Common myeloid progenitor, CD34-positive (primary cell): ENCODE measurements around the gene CORO7.

Source experiments
- CTCF ChIA-PET: fragments of 350-600 bp; sonication (Branson Sonifier 250); formaldehyde crosslinking; loops from one replicate; lab custom pipeline; 2021; ENCODE audit warnings: antibody characterized with exemption; lab: Charles Lee
- POLR2A ChIA-PET: fragments of 350-600 bp; sonication (Branson Sonifier 250); formaldehyde crosslinking; loops from one replicate; lab custom pipeline; 2021; ENCODE audit warnings: antibody characterized with exemption; lab: Charles Lee
- DNase-seq, 3 donors: peaks; one replicate each; pipeline versions ENCODE4 v3.0.0 to v3.0.0-alpha.2; 2013
- H3K27ac ChIP-seq, 2 experiments: 1 replicate in 1 of 2; 2 replicates in 1 of 2; pipeline ENCODE4 v1.7.0; 2013; ENCODE audit warnings: inconsistent platforms in 2 of 2, low read length in 2 of 2, mild to moderate bottlenecking in 2 of 2, low read depth in 1 of 2, moderate library complexity in 1 of 2; ENCODE audit not compliant: severe bottlenecking in 2 of 2, insufficient read depth in 1 of 2, poor library complexity in 1 of 2
- H3K27me3 ChIP-seq, 5 experiments: replicated peaks in 2 of 5; 1 replicate in 3 of 5; 2 replicates in 2 of 5; pipeline versions ENCODE4 v1.6.1 to v1.7.0; 2013; ENCODE audit warnings: low read length in 4 of 5, mild to moderate bottlenecking in 2 of 5, moderate library complexity in 2 of 5, inconsistent platforms in 1 of 5; ENCODE audit not compliant: insufficient read depth in 5 of 5, control insufficient read depth in 4 of 5
- H3K36me3 ChIP-seq, 4 experiments: 1 replicate in 2 of 4; 2 replicates in 2 of 4; pipeline versions ENCODE4 v1.6.1 to v1.7.0; 2013; ENCODE audit warnings: low read length in 3 of 4, control low read depth in 1 of 4, mild to moderate bottlenecking in 1 of 4; ENCODE audit not compliant: control insufficient read depth in 4 of 4, insufficient read depth in 4 of 4
- H3K4me1 ChIP-seq, 4 experiments: 1 replicate in 3 of 4; 2 replicates in 1 of 4; pipeline versions ENCODE4 v1.6.1 to v1.7.1; 2013; ENCODE audit warnings: low read length in 3 of 4, mild to moderate bottlenecking in 3 of 4, control low read depth in 1 of 4, inconsistent platforms in 1 of 4, moderate library complexity in 1 of 4; ENCODE audit not compliant: control insufficient read depth in 4 of 4, insufficient read depth in 4 of 4; ENCODE audit errors: control extremely low read depth in 1 of 4
- H3K4me3 ChIP-seq, 7 experiments: 1 replicate in 4 of 7; 2 replicates in 3 of 7; pipeline versions ENCODE4 v1.5.1 to v1.7.0; 2013; ENCODE audit warnings: mild to moderate bottlenecking in 7 of 7, low read length in 6 of 7, moderate library complexity in 6 of 7, inconsistent platforms in 2 of 7, low read depth in 2 of 7, control low read depth in 1 of 7; ENCODE audit not compliant: insufficient read depth in 4 of 7, control insufficient read depth in 1 of 7; ENCODE audit errors: extremely low read depth in 1 of 7
- H3K9me3 ChIP-seq, 5 experiments: 1 replicate in 4 of 5; 2 replicates in 1 of 5; pipeline versions ENCODE4 v1.6.1 to v1.7.1; 2013; ENCODE audit warnings: low read length in 4 of 5, mild to moderate bottlenecking in 2 of 5, inconsistent platforms in 1 of 5, low read depth in 1 of 5, moderate library complexity in 1 of 5; ENCODE audit not compliant: control insufficient read depth in 4 of 5, insufficient read depth in 2 of 5; ENCODE audit errors: control extremely low read depth in 1 of 5
- WGBS: methylation state at CpG from one replicate; pipeline ENCODE4 v1.1.5; 2013; ENCODE audit not compliant: insufficient coverage; 5-methylcytosine and 5-hydroxymethylcytosine counted together

CORO7 gene

GRCh38 chr16:4393240-4393600 is 23.2 kb downstream of the CORO7 start:
- CTCF ChIA-PET = interaction anchor here (1.2 to 12.2 kb wide), 3 partner anchors 9 to 110 kb away, joined by 3 to 112 read pairs (median 4); no protein-coding TSS in a partner anchor
- H3K27me3 ChIP-seq = no peaks in the 10 kb centered on the region

DNA sequence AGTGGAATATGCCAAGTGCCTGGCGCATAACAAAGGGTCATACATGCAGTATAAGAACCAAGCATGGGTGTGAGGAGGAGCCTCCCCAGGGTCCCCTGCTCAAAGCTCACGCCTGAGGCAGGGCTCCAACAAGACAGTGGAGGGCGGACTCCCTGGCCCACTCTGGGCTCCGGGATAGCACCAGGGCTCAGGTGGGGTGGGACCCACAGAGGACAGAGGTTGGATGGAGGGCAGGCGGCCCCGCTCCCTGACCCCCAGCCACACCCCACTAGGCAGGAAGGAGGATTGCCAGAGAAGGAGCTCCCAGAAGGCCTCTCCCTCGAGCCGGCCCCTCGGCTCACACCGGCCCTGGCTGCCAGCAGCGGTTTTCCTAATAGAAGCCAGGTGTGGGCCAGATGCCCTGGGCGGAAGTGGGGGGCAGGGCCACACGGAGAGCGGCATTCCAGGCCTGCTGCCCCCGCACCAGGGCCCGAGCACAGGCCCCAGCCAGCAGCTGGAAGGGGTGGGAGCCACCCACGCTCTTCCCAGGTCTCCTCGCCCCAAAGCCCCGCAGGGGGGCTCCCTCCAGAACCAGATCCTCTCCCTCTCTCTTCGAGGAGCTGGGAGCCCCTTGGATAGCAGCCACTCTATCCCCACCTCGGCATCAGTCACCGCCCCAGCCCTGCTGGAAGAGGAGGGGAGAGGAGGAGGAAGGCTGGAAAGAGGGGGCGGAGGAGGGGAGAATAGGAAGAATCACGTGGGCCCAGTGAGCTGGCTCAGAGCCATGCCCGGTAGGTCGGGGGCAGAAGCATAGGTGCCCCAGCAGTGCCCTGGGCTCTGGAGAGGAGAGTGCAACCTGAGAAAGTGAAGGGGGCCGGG is 23.8 kb downstream of the CORO7 start:
- no peak for DNase-seq
- Histone ChIP-seq H3K9me3 (no peaks in the 10 kb centered on the region), H3K27ac (no peak overlapping the region), H3K36me3 (peaks cover 17 to 72% (median 46%) of the 10 kb centered on the region in 4 experiments), H3K27me3 (no peaks in the 10 kb centered on the region), H3K4me3 (no peak overlapping the region), H3K4me1 (no peaks in the 10 kb centered on the region)
- WGBS = 93% methylated on average over 19 of the region's 27 CpGs
- CTCF ChIA-PET = interaction anchor here (0.6 to 12.2 kb wide), 5 partner anchors 10 to 133 kb away, joined by 3 to 112 read pairs (median 4); no protein-coding TSS in a partner anchor
- POLR2A ChIA-PET = no interaction called here

More at GRCh38 chr16:4393240-4393600, 23.2 kb downstream of the CORO7 start:
- POLR2A ChIA-PET = no interaction called here
- DNase-seq = no peak
- H3K27ac ChIP-seq = no peak overlapping the region
- no peaks in the 10 kb centered on the region for H3K4me1 ChIP-seq
- 97% methylated on average over 5 of the region's 6 CpGs for WGBS
- no peak overlapping the region for H3K4me3 ChIP-seq
- no peaks in the 10 kb centered on the region for H3K9me3 ChIP-seq
- peaks cover 17 to 66% (median 46%) of the 10 kb centered on the region in 4 experiments for H3K36me3 ChIP-seq

GRCh38 chr16:4391631-4392381 is 24.6 kb downstream of the CORO7 start:
- Histone ChIP-seq H3K27me3 (no peaks in the 10 kb centered on the region), H3K36me3 (peaks cover 18 to 78% (median 48%) of the 10 kb centered on the region in 4 experiments), H3K27ac (no peak overlapping the region), H3K4me1 (no peaks in the 10 kb centered on the region), H3K9me3 (no peaks in the 10 kb centered on the region), H3K4me3 (no peak overlapping the region)
- WGBS = 97% methylated on average over 11 of the region's 22 CpGs
- DNase-seq = no peak
- ChIA-PET CTCF (interaction anchor here (0.6 to 12.2 kb wide), 6 partner anchors 10 to 133 kb away, joined by 3 to 112 read pairs (median 4); no protein-coding TSS in a partner anchor), POLR2A (no interaction called here)

DNA sequence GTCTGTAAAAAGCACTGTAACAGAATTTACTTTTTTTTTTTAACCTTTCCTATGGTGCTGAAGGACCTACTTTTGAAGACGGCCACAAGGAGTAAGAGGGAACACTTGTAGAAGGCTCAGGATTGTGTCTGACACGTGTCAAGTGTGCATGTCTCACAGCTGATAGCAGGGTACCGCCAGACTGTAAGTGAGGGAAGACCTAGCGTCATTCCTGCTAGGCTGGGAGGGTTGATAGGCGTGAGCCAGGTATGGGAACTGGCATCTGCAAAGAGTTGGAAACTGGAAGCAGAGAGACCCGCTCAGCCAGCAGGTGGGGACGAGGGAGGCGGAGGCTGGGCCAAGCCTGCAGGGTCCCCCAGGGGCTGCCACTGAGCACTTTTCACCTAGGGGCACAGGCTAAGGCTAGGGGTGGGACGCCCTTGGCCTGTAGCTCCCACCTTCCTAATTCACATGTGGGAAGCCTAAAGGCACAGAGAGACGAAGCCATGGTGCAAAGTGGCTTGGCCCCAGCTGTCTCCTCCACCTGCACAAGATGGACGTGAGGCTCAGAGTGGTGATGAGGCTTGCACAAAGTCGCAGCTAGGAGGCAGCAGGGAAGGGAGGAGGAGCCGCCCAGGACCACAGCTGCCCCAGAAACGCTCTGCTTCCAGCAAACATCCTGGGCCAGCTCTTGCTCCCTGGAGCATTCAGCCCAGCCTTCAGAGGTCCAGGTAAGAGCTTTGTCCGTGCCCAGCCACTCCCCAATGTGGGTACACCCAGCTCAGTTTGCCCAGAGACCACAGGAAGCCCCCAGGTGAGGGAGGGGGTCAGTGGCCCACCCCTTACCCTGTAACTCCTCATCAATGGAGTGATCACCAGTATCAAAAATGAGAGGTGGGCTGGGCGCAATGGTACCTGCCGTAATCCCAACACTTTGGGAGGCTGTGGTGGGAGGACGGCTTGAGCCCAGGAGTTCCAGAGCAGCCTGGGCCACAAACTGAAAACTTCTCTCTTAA is 25.8 kb downstream of the CORO7 start:
- Histone ChIP-seq H3K36me3 (peaks cover 18 to 81% (median 52%) of the 10 kb centered on the region in 4 experiments), H3K4me1 (no peaks in the 10 kb centered on the region), H3K27ac (no peak overlapping the region), H3K4me3 (no peak overlapping the region), H3K9me3 (no peaks in the 10 kb centered on the region), H3K27me3 (no peaks in the 10 kb centered on the region)
- 90% methylated on average over 13 of the region's 18 CpGs for WGBS
- ChIA-PET CTCF (interaction anchor here (0.7 to 12.2 kb wide), 7 partner anchors 12 to 185 kb away, joined by 3 to 112 read pairs (median 5); partner anchors contain the start of gene VASN), POLR2A (interaction anchor here (0.6 kb wide), 1 partner anchor 25 kb away, joined by 5 read pairs; no protein-coding TSS in a partner anchor)
- no peak for DNase-seq

GRCh38 chr16:4389051-4389955 is 27.1 kb downstream of the CORO7 start:
- Histone ChIP-seq H3K27me3 (no peaks in the 10 kb centered on the region), H3K36me3 (peaks cover 16 to 79% (median 49%) of the 10 kb centered on the region in 4 experiments), H3K4me1 (peaks cover 0 to 4% (median 0%) of the 10 kb centered on the region in 4 experiments), H3K4me3 (no peak overlapping the region), H3K9me3 (no peaks in the 10 kb centered on the region), H3K27ac (no peak overlapping the region)
- WGBS = 95% methylated on average over 22 of the region's 27 CpGs
- ChIA-PET POLR2A (interaction anchor here (0.6 kb wide), 1 partner anchor 24 kb away, joined by 5 read pairs; no protein-coding TSS in a partner anchor), CTCF (interaction anchor here (0.7 to 12.2 kb wide), 5 partner anchors 11 to 186 kb away, joined by 3 to 112 read pairs (median 6); no protein-coding TSS in a partner anchor)
- no peak for DNase-seq
